ENCODE data around the gene ISG20L2. TPM values are rescaled to one million over a fixed set of nuclear protein-coding genes. Genes with fewer than 3 reads are reported as not detected.

Gene ISG20L2
- total RNA-seq, 1 donor from 2014 or later = 33.4 TPM

DNA sequence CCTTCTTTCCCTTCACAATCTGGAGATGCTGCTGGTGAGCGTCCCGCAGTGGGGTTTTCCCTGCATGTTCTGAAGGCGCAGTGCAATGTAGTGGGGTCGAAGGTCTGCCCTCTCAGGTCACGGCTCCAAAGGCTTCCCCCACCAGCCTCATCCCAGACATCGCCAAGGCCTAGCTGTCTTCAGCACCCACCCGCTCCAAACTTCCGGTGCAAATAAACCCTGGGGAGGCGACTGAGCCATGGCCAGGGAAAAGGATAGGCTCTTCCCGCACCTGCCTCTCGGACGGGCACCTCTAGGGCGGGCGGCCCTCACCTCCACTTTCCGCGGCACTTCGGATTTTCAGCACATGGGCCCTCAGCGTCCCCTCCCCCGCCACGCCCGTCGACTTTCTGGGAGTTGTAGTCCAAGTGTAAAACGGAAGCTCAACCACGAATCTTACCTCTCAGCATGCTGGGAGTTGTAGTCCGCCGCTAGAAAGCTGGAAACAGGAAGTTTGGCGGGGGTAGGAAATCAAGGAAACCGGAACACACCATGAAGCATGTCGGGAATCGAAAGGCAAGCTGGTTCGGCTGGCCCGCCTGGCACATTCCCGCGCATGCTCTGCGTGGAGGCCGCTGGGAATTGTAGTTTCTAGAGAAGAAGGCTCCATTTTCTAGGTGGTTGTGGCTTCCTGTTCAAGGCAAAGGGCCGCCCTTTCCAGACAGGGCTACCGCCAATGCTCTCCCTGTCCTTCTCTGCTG is 12.3 kb upstream of the ISG20L2 start, which contains the start of gene MRPL24:
Gene MRPL24, minus strand, starts transcription at position 348 of the 740 bp plus-strand sequence. CDS start 2,384 bp downstream, outside the sequence.
- H3K4me3 Mint-ChIP-seq (ENCODE audit: unreplicated experiment) = peak within 1 kb of the TSS; percentile 97
- TF ChIP-seq, protein P1, sequence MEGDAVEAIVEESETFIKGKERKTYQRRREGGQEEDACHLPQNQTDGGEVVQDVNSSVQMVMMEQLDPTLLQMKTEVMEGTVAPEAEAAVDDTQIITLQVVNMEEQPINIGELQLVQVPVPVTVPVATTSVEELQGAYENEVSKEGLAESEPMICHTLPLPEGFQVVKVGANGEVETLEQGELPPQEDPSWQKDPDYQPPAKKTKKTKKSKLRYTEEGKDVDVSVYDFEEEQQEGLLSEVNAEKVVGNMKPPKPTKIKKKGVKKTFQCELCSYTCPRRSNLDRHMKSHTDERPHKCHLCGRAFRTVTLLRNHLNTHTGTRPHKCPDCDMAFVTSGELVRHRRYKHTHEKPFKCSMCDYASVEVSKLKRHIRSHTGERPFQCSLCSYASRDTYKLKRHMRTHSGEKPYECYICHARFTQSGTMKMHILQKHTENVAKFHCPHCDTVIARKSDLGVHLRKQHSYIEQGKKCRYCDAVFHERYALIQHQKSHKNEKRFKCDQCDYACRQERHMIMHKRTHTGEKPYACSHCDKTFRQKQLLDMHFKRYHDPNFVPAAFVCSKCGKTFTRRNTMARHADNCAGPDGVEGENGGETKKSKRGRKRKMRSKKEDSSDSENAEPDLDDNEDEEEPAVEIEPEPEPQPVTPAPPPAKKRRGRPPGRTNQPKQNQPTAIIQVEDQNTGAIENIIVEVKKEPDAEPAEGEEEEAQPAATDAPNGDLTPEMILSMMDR (IDR thresholded peaks at IDR 0.05; ENCODE audit: unreplicated experiment) = no peak
- peak; percentile 90 for DNase-seq (ENCODE audit: low spot score)
- peaks cover 23% of the 10 kb centered on the region for H3K4me1 Mint-ChIP-seq (ENCODE audit: unreplicated experiment)
- H3K36me3 Mint-ChIP-seq (ENCODE audit: low read depth, unreplicated experiment) = peaks cover 28% of the 10 kb centered on the region
- no peaks in the 10 kb centered on the region for H3K9me3 Mint-ChIP-seq (ENCODE audit: unreplicated experiment)
- peaks cover 9% of the 10 kb centered on the region for H3K27me3 Mint-ChIP-seq (ENCODE audit: unreplicated experiment)
- H3K27ac Mint-ChIP-seq (ENCODE audit: unreplicated experiment) = peak within 1 kb of the TSS; percentile 98

DNA sequence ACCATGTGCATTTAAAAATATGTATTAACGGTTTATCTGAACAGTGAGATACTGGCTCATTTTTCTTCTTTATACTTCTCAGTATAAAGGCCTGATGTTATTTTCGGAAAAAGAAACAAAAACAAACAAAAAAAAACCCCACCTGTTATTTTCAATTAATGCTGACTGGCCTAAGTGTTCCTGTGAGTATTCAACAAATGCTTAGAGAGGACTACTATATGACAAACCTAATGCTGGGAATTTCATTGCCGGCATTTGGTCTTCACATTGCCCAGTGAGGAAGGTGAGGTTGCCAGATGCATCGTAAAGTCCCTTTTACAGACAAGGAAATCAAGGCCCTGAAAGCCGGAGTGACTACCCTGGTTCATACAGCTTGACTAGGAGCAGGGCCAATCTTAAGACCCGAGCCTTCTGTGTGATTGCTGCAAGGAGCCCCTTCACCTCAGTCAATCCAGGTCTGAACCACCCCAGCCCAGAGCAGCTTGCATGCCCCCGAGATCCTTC is 11.7 kb upstream of the ISG20L2 start:
- Mint-ChIP-seq H3K9me3 (ENCODE audit: unreplicated experiment) (no peaks in the 10 kb centered on the region), H3K4me3 (ENCODE audit: unreplicated experiment) (peak overlapping the region; percentile 97), H3K4me1 (ENCODE audit: unreplicated experiment) (peaks cover 17% of the 10 kb centered on the region), H3K27me3 (ENCODE audit: unreplicated experiment) (peaks cover 3% of the 10 kb centered on the region), H3K27ac (ENCODE audit: unreplicated experiment) (peak overlapping the region; percentile 67), H3K36me3 (ENCODE audit: low read depth, unreplicated experiment) (peaks cover 25% of the 10 kb centered on the region)
- DNase-seq (ENCODE audit: low spot score) = no peak
- TF ChIP-seq, protein P1 (IDR thresholded peaks at IDR 0.05; ENCODE audit: unreplicated experiment) = no peak

DNA sequence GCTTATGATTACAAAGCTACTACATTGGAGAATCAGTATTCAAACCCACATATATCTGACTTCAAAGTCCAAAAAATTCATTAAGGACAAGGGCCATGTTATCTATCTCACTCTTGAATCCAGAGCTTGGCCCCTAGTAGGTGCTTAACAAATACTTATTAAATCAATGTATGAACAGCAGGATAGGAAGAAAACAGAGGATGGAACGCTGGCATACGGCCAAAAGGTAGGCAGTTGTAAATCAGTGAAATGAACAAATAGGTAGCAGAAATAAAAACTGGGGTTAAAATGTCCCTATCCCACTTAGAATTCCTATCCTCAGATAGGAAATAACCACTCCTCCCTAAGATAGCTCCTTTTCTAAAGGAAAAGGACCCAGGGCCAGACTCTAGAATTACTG is 10.3 kb upstream of the ISG20L2 start:
- H3K27me3 Mint-ChIP-seq (ENCODE audit: unreplicated experiment) = peaks cover 2% of the 10 kb centered on the region
- no peak overlapping the region for H3K4me3 Mint-ChIP-seq (ENCODE audit: unreplicated experiment)
- no peak overlapping the region for H3K27ac Mint-ChIP-seq (ENCODE audit: unreplicated experiment)
- peaks cover 21% of the 10 kb centered on the region for H3K36me3 Mint-ChIP-seq (ENCODE audit: low read depth, unreplicated experiment)
- peaks cover 15% of the 10 kb centered on the region for H3K4me1 Mint-ChIP-seq (ENCODE audit: unreplicated experiment)
- H3K9me3 Mint-ChIP-seq (ENCODE audit: unreplicated experiment) = no peaks in the 10 kb centered on the region
- TF ChIP-seq, protein P1 (IDR thresholded peaks at IDR 0.05; ENCODE audit: unreplicated experiment) = no peak
- no peak for DNase-seq (ENCODE audit: low spot score)

DNA sequence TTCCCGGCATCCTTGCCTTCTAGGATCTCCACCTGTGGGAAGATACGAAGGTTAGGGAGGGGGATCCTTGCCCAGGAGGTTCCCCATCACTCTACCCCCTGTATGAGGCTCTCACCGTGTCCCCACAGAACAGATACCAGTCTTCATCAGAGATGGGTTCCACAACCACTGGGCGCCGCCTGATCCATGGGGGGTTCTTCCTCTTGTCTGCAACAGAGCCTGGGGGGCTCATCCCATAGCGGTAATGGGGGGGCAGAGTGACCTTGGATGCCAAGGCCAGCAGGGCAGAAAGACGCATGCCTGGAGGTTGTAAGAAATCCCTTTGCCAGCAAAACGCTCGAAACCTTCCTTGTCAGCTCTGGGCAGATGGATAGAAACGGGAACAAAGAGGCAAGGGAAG is 9.8 kb upstream of the ISG20L2 start:
- no peak for DNase-seq (ENCODE audit: low spot score)
- TF ChIP-seq, protein P1 (IDR thresholded peaks at IDR 0.05; ENCODE audit: unreplicated experiment) = no peak
- no peak overlapping the region for H3K27ac Mint-ChIP-seq (ENCODE audit: unreplicated experiment)
- peaks cover 21% of the 10 kb centered on the region for H3K36me3 Mint-ChIP-seq (ENCODE audit: low read depth, unreplicated experiment)
- H3K9me3 Mint-ChIP-seq (ENCODE audit: unreplicated experiment) = no peaks in the 10 kb centered on the region
- H3K4me3 Mint-ChIP-seq (ENCODE audit: unreplicated experiment) = no peak overlapping the region
- peaks cover 15% of the 10 kb centered on the region for H3K4me1 Mint-ChIP-seq (ENCODE audit: unreplicated experiment)
- H3K27me3 Mint-ChIP-seq (ENCODE audit: unreplicated experiment) = peaks cover 2% of the 10 kb centered on the region

DNA sequence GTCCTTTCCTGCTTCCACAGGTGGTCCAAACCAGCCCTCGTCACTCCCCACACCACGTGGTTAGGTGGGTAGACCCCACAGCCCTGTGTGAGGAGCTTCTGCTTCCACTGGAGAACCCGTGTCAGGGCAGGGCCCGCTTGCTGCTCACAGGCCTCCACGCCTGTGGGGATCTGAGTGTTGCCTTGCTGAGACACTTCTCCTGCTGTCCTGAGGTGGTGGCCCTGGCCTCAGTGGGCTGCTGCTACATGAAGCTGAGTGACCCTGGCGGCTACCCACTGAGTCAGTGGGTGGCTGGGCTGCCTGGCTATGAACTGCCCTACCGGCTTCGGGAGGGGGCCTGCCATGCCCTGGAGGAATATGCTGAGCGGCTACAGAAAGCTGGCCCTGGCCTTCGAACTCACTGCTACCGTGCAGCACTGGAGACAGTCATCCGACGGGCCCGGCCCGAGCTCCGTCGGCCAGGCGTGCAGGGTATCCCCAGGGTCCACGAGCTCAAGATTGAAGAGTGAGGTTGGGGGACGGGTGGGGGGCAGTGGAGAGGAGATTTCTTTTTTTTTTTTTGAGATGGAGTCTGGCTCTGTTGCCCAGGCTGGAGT is 5.5 kb upstream of the ISG20L2 start:
- H3K4me3 Mint-ChIP-seq (ENCODE audit: unreplicated experiment) = peak overlapping the region; percentile 4
- no peaks in the 10 kb centered on the region for H3K27me3 Mint-ChIP-seq (ENCODE audit: unreplicated experiment)
- no peaks in the 10 kb centered on the region for H3K9me3 Mint-ChIP-seq (ENCODE audit: unreplicated experiment)
- H3K27ac Mint-ChIP-seq (ENCODE audit: unreplicated experiment) = no peak overlapping the region
- TF ChIP-seq, protein P1 (IDR thresholded peaks at IDR 0.05; ENCODE audit: unreplicated experiment) = no peak
- H3K4me1 Mint-ChIP-seq (ENCODE audit: unreplicated experiment) = peaks cover 7% of the 10 kb centered on the region
- DNase-seq (ENCODE audit: low spot score) = no peak
- H3K36me3 Mint-ChIP-seq (ENCODE audit: low read depth, unreplicated experiment) = peaks cover 15% of the 10 kb centered on the region

All from endothelial cell (in vitro differentiated cells).